ENCODE data around the gene LRP10. TPM values are rescaled to one million over a fixed set of nuclear protein-coding genes. Genes with fewer than 3 reads are reported as not detected.
A peak's percentile ranks its signal among the peaks of the same experiment; 100 is the strongest.

Gene LRP10
- total RNA-seq, 2 experiments from 2014 or later: 62.4 to 64.3 TPM

DNA sequence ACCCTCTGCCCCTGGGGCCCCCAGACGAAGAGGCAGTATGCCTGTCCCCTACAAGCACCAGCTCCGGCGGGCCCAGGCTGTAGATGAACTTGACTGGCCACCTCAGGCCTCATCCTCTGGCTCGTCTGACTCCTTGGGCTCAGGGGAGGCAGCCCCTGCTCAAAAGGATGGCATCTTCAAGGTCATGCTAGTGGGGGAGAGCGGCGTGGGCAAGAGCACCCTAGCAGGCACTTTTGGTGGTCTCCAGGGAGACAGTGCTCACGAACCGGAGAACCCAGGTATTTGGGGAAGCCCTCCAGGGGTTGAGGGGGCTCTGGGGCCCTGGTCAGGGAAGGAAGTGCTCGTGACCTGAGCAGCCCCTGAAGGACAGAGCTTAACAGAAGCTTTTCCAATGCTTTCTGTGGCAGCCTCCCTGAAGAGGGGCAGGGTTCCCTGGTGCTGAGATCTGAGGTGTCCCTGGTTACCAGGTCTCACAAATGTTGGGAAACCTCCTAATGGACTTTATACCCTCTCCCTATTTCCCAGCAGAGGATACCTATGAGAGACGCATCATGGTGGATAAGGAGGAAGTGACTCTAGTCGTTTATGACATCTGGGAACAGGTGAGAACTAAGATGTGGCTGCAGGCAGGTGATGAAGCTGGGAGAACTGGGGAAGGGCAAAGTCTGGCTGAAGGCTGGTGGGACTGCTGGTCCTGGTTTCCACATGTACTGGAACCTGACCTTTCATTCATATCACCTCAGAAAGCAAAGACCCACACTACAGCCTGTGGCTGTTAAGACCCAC, 13.4 kb downstream of the LRP10 start:
- H3K9me3 Mint-ChIP-seq: no peaks in the 10 kb centered on the region
- no peak overlapping the region for H3K27ac Mint-ChIP-seq
- no peaks in the 10 kb centered on the region for H3K36me3 Mint-ChIP-seq
- intact Hi-C loops (cut with micrococcal nuclease): no loop called here
- DNase-seq: no peak
- POLR2A ChIA-PET: interaction anchor here (0.5 to 2.5 kb wide), 3 partner anchors 11 to 1611 kb away, joined by 4 to 16 read pairs (median 6); partner anchors contain the start of gene LRP10
- H3K27me3 Mint-ChIP-seq: no peaks in the 10 kb centered on the region
- no peak overlapping the region for H3K4me3 Mint-ChIP-seq
- CTCF ChIA-PET: interaction anchor here (1.1 to 9.0 kb wide), 8 partner anchors 9 to 971 kb away, joined by 3 to 115 read pairs (median 4); partner anchors contain the start of gene LRP10
- peaks cover 51% of the 10 kb centered on the region for H3K4me1 Mint-ChIP-seq (ENCODE audit: low read depth)

DNA sequence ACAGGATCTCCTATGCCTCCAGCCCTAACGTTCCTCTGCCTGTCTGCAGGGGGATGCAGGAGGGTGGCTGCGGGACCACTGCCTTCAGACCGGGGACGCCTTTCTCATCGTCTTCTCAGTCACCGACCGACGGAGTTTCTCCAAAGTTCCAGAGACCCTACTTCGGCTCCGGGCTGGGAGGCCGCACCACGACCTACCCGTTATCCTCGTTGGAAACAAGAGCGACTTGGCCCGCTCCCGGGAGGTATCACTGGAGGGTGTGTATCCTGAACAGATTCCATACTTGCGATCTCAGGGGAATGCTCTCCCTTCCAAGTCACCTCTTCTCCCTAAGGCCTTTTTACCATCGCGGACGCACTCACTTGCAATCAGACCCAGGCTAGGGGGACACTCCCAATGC, 14.4 kb downstream of the LRP10 start:
- no peaks in the 10 kb centered on the region for H3K27me3 Mint-ChIP-seq
- no peaks in the 10 kb centered on the region for H3K36me3 Mint-ChIP-seq
- no peak for DNase-seq
- intact Hi-C loops (cut with micrococcal nuclease): no loop called here
- peak overlapping the region; percentile 92 for H3K4me3 Mint-ChIP-seq
- ChIA-PET POLR2A (interaction anchor here (1.0 to 2.5 kb wide), 2 partner anchors 14 to 33 kb away, joined by 3 to 16 read pairs; partner anchors contain the start of genes LRP10 and RBM23), CTCF (interaction anchor here (0.9 to 9.0 kb wide), 13 partner anchors 8 to 972 kb away, joined by 3 to 115 read pairs (median 4); partner anchors contain the start of gene LRP10)
- peak overlapping the region; percentile 61 for H3K27ac Mint-ChIP-seq
- no peaks in the 10 kb centered on the region for H3K9me3 Mint-ChIP-seq
- peaks cover 58% of the 10 kb centered on the region for H3K4me1 Mint-ChIP-seq (ENCODE audit: low read depth)

GRCh38 chr14:22886500-22887259, 15.1 kb downstream of the LRP10 start:
- intact Hi-C loops (cut with micrococcal nuclease): loop anchor here (1.0 kb wide), 3 partner anchors 14 to 33 kb away; partner anchors contain the start of genes LRP10 and RBM23
- no peaks in the 10 kb centered on the region for H3K27me3 Mint-ChIP-seq
- CTCF ChIA-PET: interaction anchor here (0.9 to 9.0 kb wide), 11 partner anchors 8 to 973 kb away, joined by 3 to 115 read pairs (median 4); partner anchors contain the start of gene LRP10
- H3K4me1 Mint-ChIP-seq (ENCODE audit: low read depth): peaks cover 57% of the 10 kb centered on the region
- POLR2A ChIA-PET: interaction anchor here (0.5 to 2.5 kb wide), 3 partner anchors 14 to 92 kb away, joined by 3 to 16 read pairs (median 3); partner anchors contain the start of genes LRP10 and RBM23
- H3K27ac Mint-ChIP-seq: peak overlapping the region; percentile 88
- DNase-seq: peak; percentile 91
- no peaks in the 10 kb centered on the region for H3K9me3 Mint-ChIP-seq
- no peaks in the 10 kb centered on the region for H3K36me3 Mint-ChIP-seq
- peak overlapping the region; percentile 92 for H3K4me3 Mint-ChIP-seq

DNA sequence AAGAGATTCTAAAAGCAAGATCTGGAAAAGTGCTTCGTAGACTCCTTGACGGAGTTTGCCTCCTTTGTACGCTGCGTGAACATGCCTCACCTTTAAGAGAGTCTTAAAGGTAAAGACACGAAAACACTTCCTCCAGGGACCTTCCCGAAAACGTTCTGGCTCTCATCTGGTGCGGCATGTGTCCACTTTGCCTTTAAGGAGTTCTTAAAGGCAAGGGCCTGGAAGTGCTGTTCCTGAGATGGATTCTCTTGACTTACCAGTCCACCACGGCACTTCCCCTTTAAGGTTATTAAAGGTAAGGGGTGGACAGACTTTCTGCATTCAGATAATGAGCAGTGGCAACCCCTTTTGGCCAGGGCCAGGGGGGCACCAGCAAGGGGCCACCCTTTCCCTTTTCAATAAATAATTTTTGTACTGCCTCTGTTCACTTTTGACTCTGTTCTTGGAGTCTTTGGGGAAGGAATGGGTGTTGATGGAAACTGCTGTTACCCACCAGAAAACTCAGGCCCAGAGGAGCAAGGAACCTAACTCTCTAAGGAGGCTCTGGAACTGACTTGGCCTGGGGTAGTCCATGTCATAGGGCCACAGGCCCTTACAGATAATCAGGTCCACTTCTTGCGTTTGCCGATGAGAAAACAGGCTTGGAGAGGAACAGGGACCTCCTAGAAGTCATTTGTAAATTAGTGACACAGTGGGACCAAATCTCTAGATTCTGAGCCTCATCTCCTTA, 15.9 kb downstream of the LRP10 start:
- intact Hi-C loops (cut with micrococcal nuclease): loop anchor here (1.0 kb wide), 3 partner anchors 13 to 32 kb away; partner anchors contain the start of genes LRP10 and RBM23
- CTCF ChIA-PET: interaction anchor here (1.0 to 9.0 kb wide), 4 partner anchors 14 to 42 kb away, joined by 4 to 115 read pairs (median 12); partner anchors contain the start of gene LRP10
- peak overlapping the region; percentile 92 for H3K4me3 Mint-ChIP-seq
- DNase-seq: peak; percentile 62
- no peaks in the 10 kb centered on the region for H3K36me3 Mint-ChIP-seq
- no peaks in the 10 kb centered on the region for H3K9me3 Mint-ChIP-seq
- H3K27ac Mint-ChIP-seq: peak overlapping the region; percentile 88
- H3K27me3 Mint-ChIP-seq: no peaks in the 10 kb centered on the region
- POLR2A ChIA-PET: interaction anchor here (0.8 to 2.5 kb wide), 3 partner anchors 15 to 331 kb away, joined by 3 to 16 read pairs (median 3); partner anchors contain the start of gene LRP10
- peaks cover 54% of the 10 kb centered on the region for H3K4me1 Mint-ChIP-seq (ENCODE audit: low read depth)

DNA sequence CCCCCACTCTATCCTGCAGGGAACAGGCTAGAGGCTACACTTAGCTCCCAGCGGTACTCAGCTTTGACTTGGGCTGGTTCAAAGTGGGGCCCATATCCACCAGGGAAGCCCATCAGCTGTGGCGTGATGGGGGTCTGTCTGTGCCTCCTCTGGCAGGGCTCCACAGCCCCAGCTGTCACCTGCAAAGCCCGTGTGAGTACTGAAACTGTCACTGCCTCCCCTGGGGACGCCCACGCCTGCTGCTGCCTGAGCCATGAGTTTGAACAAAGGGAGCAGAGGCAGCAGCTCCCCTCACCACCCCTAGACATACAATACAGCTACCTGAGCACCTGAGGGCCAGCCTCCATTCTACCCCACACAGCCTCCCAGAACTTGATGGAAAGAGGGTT, 16.4 kb downstream of the LRP10 start:
- POLR2A ChIA-PET: interaction anchor here (0.8 to 1.2 kb wide), 4 partner anchors 16 to 331 kb away, joined by 3 to 4 read pairs (median 3); partner anchors contain the start of gene RBM23
- Mint-ChIP-seq H3K27me3 (no peaks in the 10 kb centered on the region), H3K4me3 (peak overlapping the region; percentile 92), H3K36me3 (no peaks in the 10 kb centered on the region), H3K27ac (peak overlapping the region; percentile 88), H3K9me3 (no peaks in the 10 kb centered on the region), H3K4me1 (ENCODE audit: low read depth) (peaks cover 50% of the 10 kb centered on the region)
- intact Hi-C loops (cut with micrococcal nuclease): loop anchor here (1.0 kb wide), 3 partner anchors 12 to 31 kb away; partner anchors contain the start of genes LRP10 and RBM23
- DNase-seq: peak; percentile 62
- CTCF ChIA-PET: interaction anchor here (0.6 to 9.0 kb wide), 10 partner anchors 9 to 1202 kb away, joined by 3 to 115 read pairs (median 4); partner anchors contain the start of gene LRP10

- intact Hi-C loops (cut with micrococcal nuclease): no loop called here
- H3K27me3 Mint-ChIP-seq: no peaks in the 10 kb centered on the region
- no peak overlapping the region for H3K27ac Mint-ChIP-seq
- H3K4me1 Mint-ChIP-seq (ENCODE audit: low read depth): peaks cover 44% of the 10 kb centered on the region
- no peak overlapping the region for H3K4me3 Mint-ChIP-seq
- ChIA-PET CTCF (interaction anchor here (0.6 to 9.0 kb wide), 10 partner anchors 8 to 1202 kb away, joined by 3 to 115 read pairs (median 4); partner anchors contain the start of gene LRP10), POLR2A (interaction anchor here (0.7 to 1.2 kb wide), 5 partner anchors 16 to 332 kb away, joined by 3 to 4 read pairs (median 3); partner anchors contain the start of genes PSMB5 and RBM23)
- H3K36me3 Mint-ChIP-seq: no peaks in the 10 kb centered on the region
- no peaks in the 10 kb centered on the region for H3K9me3 Mint-ChIP-seq
- peak; percentile 34 for DNase-seq
Observed at GRCh38 chr14:22888662-22889061, 17.1 kb downstream of the LRP10 start.

DNA sequence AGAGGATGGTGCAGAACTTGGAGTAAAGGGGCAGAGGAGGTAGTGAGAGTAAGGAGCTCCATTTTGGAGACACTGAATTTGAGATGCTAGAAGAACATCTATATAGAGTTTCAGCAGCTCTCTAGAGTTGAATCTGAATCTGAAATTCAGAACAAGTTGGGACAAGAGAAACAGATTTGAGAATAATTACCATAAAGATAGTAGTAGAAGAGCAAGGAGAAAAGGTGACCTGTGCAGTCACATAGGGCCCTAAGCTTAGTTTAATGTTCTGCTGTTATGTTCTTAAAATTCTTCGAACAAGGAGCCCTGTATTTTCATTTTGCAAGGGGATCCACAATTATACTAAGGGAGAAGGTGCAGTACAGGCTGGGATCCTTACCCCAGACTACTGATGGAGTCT, 18.9 kb downstream of the LRP10 start:
- Mint-ChIP-seq H3K27ac (no peak overlapping the region), H3K36me3 (no peaks in the 10 kb centered on the region), H3K4me3 (no peak overlapping the region), H3K27me3 (no peaks in the 10 kb centered on the region), H3K9me3 (no peaks in the 10 kb centered on the region), H3K4me1 (ENCODE audit: low read depth) (peaks cover 38% of the 10 kb centered on the region)
- ChIA-PET CTCF (interaction anchor here (0.8 to 1.7 kb wide), 6 partner anchors 10 to 323 kb away, joined by 3 to 7 read pairs (median 6); no protein-coding TSS in a partner anchor), POLR2A (interaction anchor here (1.0 to 1.3 kb wide), 2 partner anchors 8 to 18 kb away, joined by 3 read pairs; no protein-coding TSS in a partner anchor)
- DNase-seq: no peak
- intact Hi-C loops (cut with micrococcal nuclease): no loop called here

- Mint-ChIP-seq H3K4me3 (no peak overlapping the region), H3K36me3 (no peaks in the 10 kb centered on the region), H3K4me1 (ENCODE audit: low read depth) (peaks cover 24% of the 10 kb centered on the region), H3K9me3 (no peaks in the 10 kb centered on the region), H3K27me3 (no peaks in the 10 kb centered on the region), H3K27ac (no peak overlapping the region)
- intact Hi-C loops (cut with micrococcal nuclease): no loop called here
- no peak for DNase-seq
- ChIA-PET POLR2A (no interaction called here), CTCF (interaction anchor here (1.6 to 2.9 kb wide), 2 partner anchors 20 to 69 kb away, joined by 3 to 12 read pairs; no protein-coding TSS in a partner anchor)
Observed at GRCh38 chr14:22892488-22892887, 20.9 kb downstream of the LRP10 start.

GRCh38 chr14:22893706-22894105, 22.2 kb downstream of the LRP10 start:
- no peaks in the 10 kb centered on the region for H3K27me3 Mint-ChIP-seq
- no peaks in the 10 kb centered on the region for H3K36me3 Mint-ChIP-seq
- ChIA-PET POLR2A (no interaction called here), CTCF (interaction anchor here (1.6 to 2.9 kb wide), 2 partner anchors 21 to 70 kb away, joined by 3 to 12 read pairs; no protein-coding TSS in a partner anchor)
- DNase-seq: no peak
- peaks cover 20% of the 10 kb centered on the region for H3K4me1 Mint-ChIP-seq (ENCODE audit: low read depth)
- H3K27ac Mint-ChIP-seq: no peak overlapping the region
- H3K4me3 Mint-ChIP-seq: no peak overlapping the region
- no peaks in the 10 kb centered on the region for H3K9me3 Mint-ChIP-seq
- intact Hi-C loops (cut with micrococcal nuclease): no loop called here

GRCh38 chr14:22895402-22895801, 23.9 kb downstream of the LRP10 start:
- DNase-seq: no peak
- H3K27ac Mint-ChIP-seq: no peak overlapping the region
- no peak overlapping the region for H3K4me3 Mint-ChIP-seq
- ChIA-PET POLR2A (interaction anchor here (0.9 to 1.9 kb wide), 2 partner anchors 22 to 24 kb away, joined by 3 to 4 read pairs; partner anchors contain the start of gene RBM23), CTCF (interaction anchor here (1.3 to 9.4 kb wide), 5 partner anchors 24 to 325 kb away, joined by 3 to 108 read pairs (median 6); partner anchors contain the start of genes AJUBA and LRP10)
- H3K36me3 Mint-ChIP-seq: peaks cover 1% of the 10 kb centered on the region
- H3K27me3 Mint-ChIP-seq: no peaks in the 10 kb centered on the region
- peaks cover 12% of the 10 kb centered on the region for H3K4me1 Mint-ChIP-seq (ENCODE audit: low read depth)
- intact Hi-C loops (cut with micrococcal nuclease): no loop called here
- H3K9me3 Mint-ChIP-seq: no peaks in the 10 kb centered on the region

Measured in activated CD4-positive, alpha-beta memory T cell treated with anti-CD3 and anti-CD28 coated beads for 36 hours (primary cell).